ENCODE data around the gene MAG.

The MAG gene

GRCh38 chr19:35265126-35265899, 26.6 kb upstream of the MAG start:
- no peak for DNase-seq (ENCODE audit: low spot score)

- no peak for DNase-seq (ENCODE audit: low spot score)
These were observed 26.0 kb upstream of the MAG start for GRCh38 chr19:35265900-35266519.

- DNase-seq (ENCODE audit: low spot score), result no peak
These were observed 25.2 kb upstream of the MAG start for GRCh38 chr19:35266520-35267352.

GRCh38 chr19:35267353-35267817, 24.6 kb upstream of the MAG start:
- DNase-seq (ENCODE audit: low spot score), result peak; percentile 53

GRCh38 chr19:35267818-35268535, 24.0 kb upstream of the MAG start:
- DNase-seq (ENCODE audit: low spot score), result peak; percentile 99

- DNase-seq (ENCODE audit: low spot score), result peak; percentile 76
These were observed 23.2 kb upstream of the MAG start, which contains the start of gene USF2 for GRCh38 chr19:35268536-35269437. Gene USF2 (plus strand): TSS chr19:35268962. CDS start chr19:35269102, 140 bp downstream.

GRCh38 chr19:35269438-35270117, 22.4 kb upstream of the MAG start:
- peak; percentile 94 for DNase-seq (ENCODE audit: low spot score)

- DNase-seq (ENCODE audit: low spot score), result no peak
These were observed 21.6 kb upstream of the MAG start for GRCh38 chr19:35270381-35270811.

- DNase-seq (ENCODE audit: low spot score), result no peak
These were observed 20.4 kb upstream of the MAG start for GRCh38 chr19:35271546-35271945.

- no peak for DNase-seq (ENCODE audit: low spot score)
These were observed 19.7 kb upstream of the MAG start for GRCh38 chr19:35272122-35272719.

- no peak for DNase-seq (ENCODE audit: low spot score)
These were observed 18.9 kb upstream of the MAG start for GRCh38 chr19:35272954-35273649.

- no peak for DNase-seq (ENCODE audit: low spot score)
These were observed 18.2 kb upstream of the MAG start for GRCh38 chr19:35273686-35274259.

- DNase-seq (ENCODE audit: low spot score), result no peak
These were observed 17.6 kb upstream of the MAG start for GRCh38 chr19:35274323-35274722.

- DNase-seq (ENCODE audit: low spot score), result no peak
These were observed 15.2 kb upstream of the MAG start for GRCh38 chr19:35276706-35277281.

GRCh38 chr19:35278578-35279284, 13.2 kb upstream of the MAG start:
- DNase-seq (ENCODE audit: low spot score), result no peak

GRCh38 chr19:35279374-35279773, 12.6 kb upstream of the MAG start:
- DNase-seq (ENCODE audit: low spot score), result no peak

GRCh38 chr19:35279985-35280821, 11.8 kb upstream of the MAG start:
- DNase-seq (ENCODE audit: low spot score), result no peak

Measured in iPS-NIHi11 (cell line).